Skeletal muscle cell (primary cell): ENCODE data around the gene DSG3.

Experiments used
- DNase-seq: peaks from one replicate; pipeline ENCODE4 v3.0.0-alpha.2; 2010; ENCODE audit warnings: low read depth
- H3K4me3 ChIP-seq: 2 replicates; pipeline ENCODE4 v1.5.1; 2011; ENCODE audit warnings: low read depth, mild to moderate bottlenecking, control low read depth, low read length, moderate library complexity

Gene DSG3

DNA sequence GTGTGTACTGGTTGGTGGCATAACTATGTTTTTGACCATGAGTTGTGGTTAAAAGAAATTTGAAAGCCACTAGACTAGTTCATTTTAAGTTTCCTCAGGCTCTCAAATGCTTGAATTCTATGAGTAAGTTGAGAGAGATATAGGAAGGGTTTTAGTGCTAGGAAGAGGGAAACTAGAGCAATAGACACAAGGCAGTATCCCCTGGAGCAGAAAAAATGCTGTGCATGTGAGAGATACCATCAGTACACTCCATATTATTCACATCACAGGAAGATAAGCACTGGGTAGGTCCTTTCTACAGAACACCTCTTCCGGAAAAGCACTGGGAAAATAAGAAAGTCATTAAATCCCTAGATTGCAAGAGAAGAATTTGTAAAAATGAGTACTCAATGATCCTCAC is 19.3 kb upstream of the DSG3 start:
- DNase-seq, result no peak
- no peak overlapping the region for H3K4me3 ChIP-seq

DNA sequence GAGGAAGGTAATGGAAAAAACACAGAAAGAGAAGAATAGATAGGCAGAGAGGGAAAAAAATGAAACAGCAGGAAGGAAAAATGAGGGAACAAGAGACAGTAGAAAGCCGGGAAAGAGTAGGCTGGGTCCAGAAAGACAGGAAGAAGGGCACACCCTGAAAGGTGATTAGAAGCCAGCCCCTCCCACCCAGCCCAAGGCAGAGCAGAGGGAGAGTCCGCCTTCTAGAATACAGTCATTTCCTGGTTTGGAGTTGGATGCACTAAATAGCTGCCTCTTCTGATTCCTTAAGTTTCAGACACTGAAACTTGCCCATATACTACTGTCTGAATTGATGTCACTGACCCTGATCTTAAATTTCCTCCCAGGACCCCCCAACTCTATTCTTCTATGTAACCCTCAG is 17.9 kb upstream of the DSG3 start:
- DNase-seq, result no peak
- no peak overlapping the region for H3K4me3 ChIP-seq

DNA sequence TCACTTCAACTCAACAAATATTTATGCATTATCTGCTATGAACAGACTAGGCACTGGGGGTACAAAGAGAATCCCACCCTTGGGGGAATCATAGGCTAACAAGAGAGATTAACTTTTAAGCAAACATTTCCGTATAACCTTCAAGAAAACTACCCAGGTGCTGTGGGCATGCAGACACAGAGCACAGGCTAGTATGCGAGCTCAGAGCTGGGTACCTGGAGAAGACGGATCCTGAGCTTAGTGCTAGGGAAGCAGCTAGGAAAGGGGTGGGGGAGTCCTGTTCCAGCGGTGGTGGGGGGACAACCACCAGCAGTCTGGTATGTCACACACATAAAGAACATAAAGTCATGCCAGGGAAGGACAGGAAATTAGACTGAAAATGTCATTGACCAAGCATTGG is 17.5 kb upstream of the DSG3 start:
- no peak overlapping the region for H3K4me3 ChIP-seq
- DNase-seq, result no peak

DNA sequence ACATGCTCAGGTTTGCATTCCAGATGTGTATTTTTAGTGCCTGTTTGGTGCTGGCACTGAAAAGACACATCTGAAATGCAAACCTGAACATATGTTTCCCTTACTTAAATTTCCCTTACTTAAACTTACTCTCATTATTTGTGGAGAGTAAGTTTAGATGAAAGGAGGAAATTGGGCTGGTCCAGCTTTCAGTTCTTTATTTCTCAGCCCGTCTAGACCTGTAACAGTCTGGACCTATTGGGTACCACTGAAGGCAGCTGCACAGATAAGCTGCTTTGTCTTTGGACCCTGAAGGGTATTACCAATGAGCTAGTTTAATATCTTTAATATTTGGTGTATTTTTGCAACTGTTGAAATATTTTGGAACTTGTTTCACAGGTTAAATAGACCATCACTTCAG is 17.0 kb upstream of the DSG3 start:
- DNase-seq, result no peak
- no peak overlapping the region for H3K4me3 ChIP-seq

DNA sequence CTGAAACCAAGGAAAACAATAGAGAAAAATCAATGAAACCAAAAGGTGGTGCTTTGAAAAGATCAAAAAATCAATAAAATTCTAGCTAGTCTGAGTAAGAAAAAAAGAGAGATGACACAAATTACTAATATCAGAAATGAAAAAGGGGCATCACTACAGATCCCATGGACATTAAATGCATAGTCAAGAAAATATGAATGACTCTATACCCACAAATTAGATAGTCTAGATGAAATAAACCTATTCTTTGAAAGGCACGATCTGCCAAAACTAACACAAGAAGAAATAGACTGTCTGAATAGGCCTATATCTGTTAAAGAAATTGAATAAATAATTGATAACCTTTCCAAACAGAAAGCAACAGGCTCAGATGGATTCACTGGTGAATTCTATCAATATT is 15.2 kb upstream of the DSG3 start:
- H3K4me3 ChIP-seq, result no peak overlapping the region
- DNase-seq, result no peak

DNA sequence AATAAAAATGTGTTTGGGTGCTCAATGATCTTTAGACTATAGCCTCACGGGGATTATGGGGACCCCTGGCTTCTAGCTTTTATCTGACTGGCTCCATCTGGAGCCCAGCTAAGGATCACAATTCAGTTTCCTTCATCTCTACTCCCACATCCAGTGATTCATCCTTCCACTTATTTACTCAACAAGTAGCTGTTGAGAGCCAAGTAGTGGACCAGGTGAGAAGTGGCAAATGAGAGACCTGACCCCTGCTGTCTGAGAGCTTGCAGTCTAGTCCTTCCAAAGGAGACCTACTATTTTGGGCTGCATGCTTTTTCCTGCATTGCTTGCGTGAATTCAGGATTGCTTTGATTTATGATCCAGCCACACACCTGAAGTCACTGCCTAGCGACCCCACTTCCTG is 10.7 kb upstream of the DSG3 start:
- no peak overlapping the region for H3K4me3 ChIP-seq
- DNase-seq, result no peak

DNA sequence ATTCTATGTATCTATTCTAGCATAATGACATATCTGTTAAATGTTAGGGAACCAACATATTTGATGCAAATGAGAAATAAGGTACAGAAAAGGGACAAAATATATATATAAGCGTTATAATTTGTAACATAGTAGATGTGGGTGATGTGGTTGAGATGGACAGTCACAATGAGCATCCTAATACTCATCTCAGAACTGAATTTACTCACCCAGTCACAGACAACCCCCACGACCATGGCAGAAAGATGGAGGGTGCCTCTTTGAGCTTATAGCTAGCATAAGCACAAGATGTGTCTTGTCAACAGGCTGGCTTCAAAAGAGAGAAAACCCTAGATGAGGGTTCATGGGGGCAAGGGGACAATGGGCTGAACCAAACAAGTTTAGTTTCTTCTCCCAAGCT is 9.1 kb upstream of the DSG3 start:
- DNase-seq, result no peak
- H3K4me3 ChIP-seq, result no peak overlapping the region

DNA sequence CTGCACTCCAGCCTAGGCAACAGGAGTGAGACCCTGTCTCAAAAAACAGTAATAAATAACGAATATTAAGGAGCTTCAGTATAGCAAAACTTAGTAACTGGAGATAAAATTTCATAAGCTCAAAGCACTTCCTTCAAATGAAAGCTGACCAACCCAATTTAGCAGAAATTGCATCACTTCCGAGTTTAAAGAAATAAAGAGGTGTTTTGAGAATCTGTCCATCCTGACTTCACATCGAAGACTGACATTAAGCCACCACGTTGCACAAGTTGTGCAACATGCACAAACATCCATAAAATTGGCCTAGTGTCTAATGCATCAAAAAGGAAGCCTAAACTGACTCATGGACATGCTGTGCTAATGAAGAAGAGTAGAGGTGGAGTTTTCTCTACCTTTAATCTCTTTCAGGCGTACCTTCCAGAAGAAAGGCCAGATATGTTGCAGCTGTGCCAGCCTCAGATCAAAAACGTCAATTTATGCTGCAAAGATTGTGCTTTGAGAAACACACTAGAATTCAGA is 7.7 kb upstream of the DSG3 start:
- H3K4me3 ChIP-seq, result no peak overlapping the region
- no peak for DNase-seq

DNA sequence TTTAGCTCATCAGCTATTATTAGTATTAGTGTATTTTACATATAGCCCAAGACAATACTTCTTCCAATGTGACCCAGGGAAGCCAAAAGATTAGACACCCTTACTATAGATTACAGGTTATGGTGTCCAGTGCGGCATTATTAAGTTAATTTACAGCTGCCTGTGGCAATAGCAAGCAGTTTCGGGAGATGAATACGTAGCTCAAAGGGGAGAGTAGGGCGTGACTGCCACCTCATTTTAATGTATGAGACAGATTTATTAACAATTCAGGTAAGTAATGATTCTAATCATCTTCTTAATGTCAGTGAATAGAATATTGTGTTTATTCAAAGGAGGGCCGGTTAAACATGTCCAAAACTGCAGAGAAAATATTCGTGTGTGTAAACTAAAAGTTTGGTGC is 6.8 kb upstream of the DSG3 start:
- DNase-seq, result no peak
- no peak overlapping the region for H3K4me3 ChIP-seq

DNA sequence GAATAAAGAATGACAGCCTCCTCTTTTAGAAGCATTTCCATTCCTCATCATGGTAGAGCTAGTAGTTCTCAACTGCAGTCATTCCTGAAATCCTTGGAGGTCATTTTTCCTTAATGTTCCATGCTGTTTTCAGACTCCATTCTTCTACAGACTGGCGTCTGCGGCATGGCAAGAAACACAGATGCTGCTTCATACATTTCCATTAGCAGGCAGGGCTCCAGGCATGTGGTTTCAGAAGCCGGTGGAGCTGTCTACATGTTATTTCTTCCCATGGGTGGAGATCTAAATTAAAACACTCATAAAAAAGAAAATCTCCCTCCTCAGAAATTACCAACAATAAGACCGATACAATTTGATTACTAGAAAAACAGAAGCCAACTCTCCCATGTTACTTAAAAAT is 6.0 kb upstream of the DSG3 start:
- DNase-seq, result no peak
- H3K4me3 ChIP-seq, result no peak overlapping the region

DNA sequence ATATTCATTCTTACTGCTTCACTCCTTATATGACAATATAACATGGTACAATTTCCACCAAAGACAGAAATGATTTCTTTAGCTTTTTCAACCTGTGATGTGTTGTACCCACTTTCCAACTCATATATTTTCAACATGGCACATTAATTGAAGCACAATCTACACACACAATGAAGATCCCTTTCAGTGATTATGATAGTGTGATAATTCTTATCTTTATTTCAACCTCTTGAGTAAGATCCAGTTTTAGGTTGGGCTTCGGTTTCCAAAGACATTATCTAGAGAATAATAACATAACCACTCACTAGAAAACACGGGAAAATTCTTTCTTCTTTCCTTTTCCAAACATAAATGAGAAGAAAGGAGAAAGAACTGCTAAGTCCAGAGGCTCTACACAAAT is 3.4 kb upstream of the DSG3 start:
- no peak overlapping the region for H3K4me3 ChIP-seq
- DNase-seq, result no peak

DNA sequence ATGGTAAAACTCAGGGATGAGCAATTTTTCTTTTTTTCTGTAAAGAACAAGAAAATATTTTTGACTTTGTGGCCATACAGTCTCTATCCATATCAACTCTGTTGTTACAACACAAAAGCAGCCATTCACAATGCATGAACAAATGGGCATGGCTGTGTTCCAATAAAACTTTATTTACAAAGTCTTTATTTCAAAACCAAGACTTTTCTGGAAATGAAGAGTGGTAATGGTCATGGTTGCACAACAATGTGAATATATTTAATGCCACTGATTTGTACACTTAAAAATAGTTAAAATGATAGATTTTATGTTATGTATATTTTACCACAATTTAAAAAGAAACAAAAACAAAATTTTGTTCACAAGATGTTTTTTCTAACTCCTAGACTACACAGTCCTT is 1.6 kb upstream of the DSG3 start:
- no peak overlapping the region for H3K4me3 ChIP-seq
- DNase-seq, result no peak

DNA sequence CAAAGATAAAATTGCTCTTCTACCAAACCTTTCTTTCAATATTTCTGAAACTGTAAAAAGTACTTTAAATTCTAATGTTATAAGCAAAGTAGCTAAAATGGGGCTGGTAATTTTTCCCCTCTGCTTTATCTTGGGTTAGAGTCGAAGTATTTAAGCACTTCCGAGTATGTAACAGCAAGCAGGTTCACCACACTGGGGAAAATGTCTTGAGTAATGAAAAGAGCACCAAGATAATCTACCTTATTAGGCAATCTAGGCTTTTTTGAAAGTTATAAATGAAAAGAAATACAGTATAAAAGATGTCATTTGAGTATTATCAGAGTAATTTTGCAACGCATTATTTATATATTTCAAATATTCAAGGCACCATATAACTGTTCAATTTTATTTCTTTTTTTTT is 687 bp upstream of the DSG3 start:
- H3K4me3 ChIP-seq, result no peak overlapping the region
- no peak for DNase-seq

DNA sequence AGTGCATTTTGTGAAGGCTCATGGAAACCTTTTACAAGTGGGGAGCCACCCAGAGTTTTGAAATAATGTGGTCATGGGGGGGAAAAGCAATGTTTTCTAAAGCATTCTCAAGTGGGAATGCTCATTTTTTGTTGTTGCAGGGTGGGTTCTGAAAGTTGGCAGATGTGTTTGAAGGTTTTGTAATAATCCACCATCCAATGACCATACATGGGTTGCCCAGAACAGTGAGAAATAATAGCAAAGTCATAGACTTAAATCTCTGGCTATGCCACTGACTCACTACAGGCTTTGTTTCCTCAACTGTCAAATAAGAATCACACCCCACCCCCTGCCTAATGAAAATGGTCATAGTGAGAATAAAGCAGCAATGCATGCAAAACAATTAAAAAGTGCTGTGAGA is 2.9 kb downstream of the DSG3 start:
- peak; percentile 41 for DNase-seq
- no peak overlapping the region for H3K4me3 ChIP-seq

DNA sequence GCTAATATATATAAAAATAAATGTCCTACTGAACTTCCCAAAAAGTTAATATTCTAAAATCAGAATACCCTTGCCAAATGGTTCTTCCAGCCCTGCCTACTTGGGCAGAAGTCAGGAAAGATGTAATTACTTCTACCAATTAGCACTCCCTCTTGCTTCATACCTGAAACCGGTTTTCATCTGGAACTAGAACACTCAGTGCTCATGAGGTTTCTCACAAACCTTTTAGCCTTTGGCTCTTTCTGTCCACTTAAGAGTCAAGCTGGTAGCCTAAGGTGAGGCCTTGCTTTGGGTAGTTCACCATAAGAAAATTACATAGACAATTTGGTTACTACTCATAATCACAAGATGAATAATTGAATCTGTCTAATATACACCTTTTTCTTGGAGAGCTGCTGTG is 4.1 kb downstream of the DSG3 start:
- DNase-seq, result no peak
- H3K4me3 ChIP-seq, result no peak overlapping the region

DNA sequence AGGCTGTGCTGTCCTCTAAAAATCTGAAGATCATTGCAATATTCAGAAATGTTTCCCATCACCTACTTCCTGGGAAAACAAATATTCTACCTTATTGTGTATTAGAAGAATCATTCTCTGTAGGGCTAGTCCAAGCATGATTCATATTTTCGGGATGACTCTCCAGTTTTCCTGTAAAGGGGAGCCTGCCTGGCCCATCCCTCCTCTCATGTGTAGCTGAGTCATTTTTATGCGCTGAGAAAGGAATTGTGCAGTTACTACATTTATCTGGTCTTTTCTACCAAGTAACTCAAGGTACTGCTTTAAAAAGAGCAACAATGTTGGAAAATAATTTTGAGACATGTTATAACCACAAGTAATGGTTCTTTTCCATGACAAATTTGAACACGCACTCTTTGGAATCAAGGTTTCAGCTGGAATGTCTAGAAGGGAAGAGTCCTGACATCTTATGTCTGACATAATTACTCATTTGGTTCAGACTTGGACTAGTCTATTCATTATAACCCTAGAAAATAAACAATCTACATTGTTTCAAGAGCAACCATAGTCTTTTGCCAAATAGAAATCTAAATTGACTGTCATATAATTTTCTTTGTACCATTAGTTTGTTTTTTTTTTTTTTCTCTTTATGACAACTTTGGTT is 6.6 kb downstream of the DSG3 start:
- peak; percentile 47 for DNase-seq
- no peak overlapping the region for H3K4me3 ChIP-seq

DNA sequence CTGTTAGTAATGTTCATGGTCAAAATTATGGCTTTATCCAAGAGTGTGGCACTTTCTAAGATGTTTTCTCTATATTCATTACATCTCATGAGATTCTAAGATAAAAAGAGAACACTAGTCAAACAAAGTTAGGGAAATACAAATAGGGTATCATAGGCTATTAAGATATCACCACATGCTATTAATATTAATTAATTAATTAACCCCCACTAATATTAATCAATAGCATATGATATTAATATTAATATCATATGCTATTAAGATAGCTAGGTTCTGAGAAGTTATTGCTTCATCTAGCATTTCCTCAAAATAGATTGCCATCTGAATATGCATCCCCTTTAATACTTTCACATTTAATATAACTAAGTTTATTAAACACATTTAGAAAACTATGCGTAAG is 22.1 kb downstream of the DSG3 start:
- DNase-seq, result no peak

DNA sequence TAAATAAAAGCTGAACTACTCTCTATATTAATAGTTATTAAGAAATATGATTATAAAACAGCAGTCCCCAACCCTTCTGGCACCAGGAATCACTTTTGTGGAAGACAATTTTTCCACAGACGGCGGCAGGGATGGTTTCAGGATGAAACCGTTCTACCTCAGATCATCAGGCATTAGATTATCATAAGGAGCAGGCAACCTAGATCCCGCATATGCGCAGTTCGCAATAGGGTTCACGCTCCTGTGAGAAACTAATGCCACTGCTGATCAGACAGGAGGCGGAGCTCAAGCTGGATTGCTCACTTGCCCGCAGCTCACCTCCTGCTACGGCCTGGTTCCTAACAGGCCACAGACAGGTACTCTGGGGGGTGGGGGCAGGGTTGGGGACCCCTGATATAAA is 31.1 kb downstream of the DSG3 start:
- H3K4me3 ChIP-seq, result no peak overlapping the region
- DNase-seq, result no peak

More for the DNA sequence above, 22.1 kb downstream of the DSG3 start:
- no peak overlapping the region for H3K4me3 ChIP-seq

DNA sequence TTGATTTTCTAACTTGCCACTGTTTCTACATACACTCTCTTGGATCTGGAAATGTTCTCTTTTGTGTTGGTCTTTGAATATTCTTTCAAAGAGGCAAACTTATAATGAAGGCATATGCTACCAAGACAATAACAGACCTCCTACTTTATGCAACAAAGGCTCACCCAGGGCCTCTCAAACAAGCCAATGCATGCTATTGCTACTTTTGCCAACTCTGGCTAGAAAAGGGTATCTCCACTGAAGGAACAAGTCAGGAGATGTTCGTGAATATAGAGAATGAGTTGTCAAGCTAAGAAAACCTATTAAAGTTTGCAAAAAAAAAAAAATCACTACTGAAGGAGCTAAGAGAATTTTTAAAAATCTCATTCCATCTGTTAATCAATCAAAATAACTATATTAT is 34.5 kb downstream of the DSG3 start:
- no peak overlapping the region for H3K4me3 ChIP-seq
- DNase-seq, result no peak

DNA sequence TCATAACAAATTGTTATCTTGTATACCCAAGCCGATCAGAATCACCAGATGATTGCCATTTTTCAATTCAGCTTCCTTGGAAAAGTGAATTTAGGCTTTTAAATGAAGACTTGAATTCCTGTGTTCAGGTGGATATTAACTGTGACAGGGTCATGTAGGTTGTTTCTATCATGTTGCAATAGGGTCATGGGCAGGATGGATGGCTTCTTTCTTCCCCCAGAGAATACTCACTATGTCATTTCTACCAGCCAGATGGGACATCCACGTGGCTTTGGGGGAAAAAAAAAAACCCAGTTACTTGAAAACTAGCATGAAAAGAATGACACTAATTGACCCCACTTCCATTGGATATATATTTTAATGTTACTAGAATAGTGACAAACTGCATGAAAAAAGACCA is 35.9 kb downstream of the DSG3 start:
- no peak for DNase-seq
- no peak overlapping the region for H3K4me3 ChIP-seq

DNA sequence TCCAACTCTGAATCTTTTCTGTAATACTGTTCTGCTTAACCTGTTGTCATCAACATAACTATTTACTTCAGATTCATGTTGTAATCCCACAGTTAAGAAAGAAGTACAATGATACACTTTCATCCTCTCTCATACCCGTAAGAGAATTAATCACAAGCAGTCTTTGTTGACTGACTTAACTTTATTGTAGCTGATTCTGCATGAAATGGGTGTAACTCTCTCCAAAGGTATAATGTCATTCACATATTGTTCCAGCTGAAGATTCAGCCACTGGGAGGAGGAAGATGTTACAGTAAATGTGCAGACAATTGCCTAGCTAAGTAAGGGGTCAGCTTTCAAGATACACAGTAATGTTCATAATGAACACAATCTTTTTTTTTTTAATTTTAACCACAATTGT is 36.9 kb downstream of the DSG3 start:
- no peak overlapping the region for H3K4me3 ChIP-seq
- no peak for DNase-seq

DNA sequence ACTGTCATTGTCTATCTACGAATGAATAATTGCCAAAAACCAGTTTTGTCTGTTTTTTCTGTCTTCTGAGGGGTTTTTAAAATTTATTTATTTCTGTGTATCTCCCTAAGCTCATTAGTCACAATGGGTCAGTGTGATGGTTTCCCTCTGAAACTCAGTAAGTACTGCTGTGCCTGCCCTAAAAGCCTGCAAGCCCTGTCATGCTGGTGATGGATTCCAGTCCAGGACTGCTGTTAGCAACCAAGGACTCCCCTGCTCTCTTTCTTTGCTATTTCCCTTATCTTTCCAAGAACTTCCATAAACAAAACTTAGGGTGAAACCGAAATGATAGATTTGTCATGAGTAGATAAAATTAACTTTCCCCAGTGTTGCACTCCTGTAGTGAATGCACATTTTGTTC is 38.6 kb downstream of the DSG3 start:
- no peak for DNase-seq
- H3K4me3 ChIP-seq, result no peak overlapping the region
